Measurements from ENCODE around the gene TMEM203. TPM values are rescaled to one million over a fixed set of nuclear protein-coding genes. Genes with fewer than 3 reads are reported as not detected.

TMEM203 gene
- total and polyA plus RNA-seq, 8 donors: 9.7 to 22.8 (median 13.7) TPM

GRCh38 chr9:137231372-137232039 is 26.1 kb upstream of the TMEM203 start:
- H3K4me1 ChIP-seq: peaks cover 5 to 14% (median 10%) of the 10 kb centered on the region in 3 donors
- H3K9me3 ChIP-seq: no peaks in the 10 kb centered on the region
- H3K36me3 ChIP-seq: no peaks in the 10 kb centered on the region
- WGBS, 2 donors: 82 to 90% methylated on average over 23 of the region's 23 CpGs
- intact Hi-C loops (cut with DNase I): loop anchor here (5.0 to 10.0 kb wide), 2 partner anchors 114 to 117 kb away; partner anchors contain the start of gene DPP7 (in 1 of the 3)
- TF ChIP-seq CTCF (IDR thresholded peaks at IDR 0.05): no peak
- H3K27me3 ChIP-seq: no peaks in the 10 kb centered on the region
- ATAC-seq: no peak
- H3K27ac ChIP-seq: no peak overlapping the region
- H3K4me3 ChIP-seq: no peak overlapping the region
- FAIRE-seq: no peak
- DNase-seq: no peak

- intact Hi-C loops (cut with DNase I): loop anchor here (5.0 to 10.0 kb wide), 2 partner anchors 114 to 116 kb away; partner anchors contain the start of gene DPP7 (in 1 of the 3)
- H3K4me1 ChIP-seq: peaks cover 5 to 14% (median 10%) of the 10 kb centered on the region in 3 donors
- H3K4me3 ChIP-seq: no peak within 1 kb of the TSS
- no peaks in the 10 kb centered on the region for H3K9me3 ChIP-seq
- H3K27ac ChIP-seq: no peak within 1 kb of the TSS
- no peak for FAIRE-seq
- WGBS, 2 donors: 68% methylated on average over 14 of the region's 14 CpGs
- no peak for TF ChIP-seq CTCF (IDR thresholded peaks at IDR 0.05)
- no peaks in the 10 kb centered on the region for H3K27me3 ChIP-seq
- no peak for DNase-seq
- no peak for ATAC-seq
- H3K36me3 ChIP-seq: no peaks in the 10 kb centered on the region
Observed at GRCh38 chr9:137230705-137231371, 25.4 kb upstream of the TMEM203 start, which contains the start of gene SLC34A3. SLC34A3 (plus strand) TSS chr9:137230901; CDS start chr9:137231703, 802 bp downstream.

- intact Hi-C loops (cut with DNase I): loop anchor here (5.0 to 10.0 kb wide), 2 partner anchors 113 to 115 kb away; partner anchors contain the start of gene DPP7 (in 1 of the 3)
- Histone ChIP-seq H3K9me3 (no peaks in the 10 kb centered on the region), H3K36me3 (no peaks in the 10 kb centered on the region), H3K4me1 (peaks cover 5 to 14% (median 10%) of the 10 kb centered on the region in 3 donors), H3K27me3 (no peaks in the 10 kb centered on the region), H3K4me3 (no peak overlapping the region), H3K27ac (no peak overlapping the region)
- 54 to 69% methylated on average over 27 to 31 of the region's 31 CpGs for WGBS, 2 donors
- DNase-seq (no peak), ATAC-seq (no peak), FAIRE-seq (no peak)
- TF ChIP-seq CTCF (IDR thresholded peaks at IDR 0.05): no peak
Observed at GRCh38 chr9:137229903-137230704, 24.7 kb upstream of the TMEM203 start.

GRCh38 chr9:137228968-137229896 is 23.8 kb upstream of the TMEM203 start:
- Histone ChIP-seq H3K27ac (no peak overlapping the region), H3K27me3 (no peaks in the 10 kb centered on the region), H3K36me3 (no peaks in the 10 kb centered on the region), H3K4me3 (no peak overlapping the region), H3K9me3 (no peaks in the 10 kb centered on the region), H3K4me1 (peaks cover 5 to 14% (median 10%) of the 10 kb centered on the region in 3 donors)
- DNase-seq: no peak
- no peak for ATAC-seq
- intact Hi-C loops (cut with DNase I): no loop called here
- no peak for TF ChIP-seq CTCF (IDR thresholded peaks at IDR 0.05)
- 69% methylated on average over 26 to 27 of the region's 27 CpGs for WGBS, 2 donors
- FAIRE-seq: no peak
